Ammon's horn (tissue), 1 donor: ENCODE results near the gene GPLD1.
"Not testable (repeated sequence)": the region's sequence is repeated elsewhere in the genome, so short reads cannot be mapped to it uniquely, and the experiment has no call there.

ENCODE experiments used
- DNase-seq: peaks from one replicate; pipeline ENCODE4 v3.0.0-alpha.2; 2016; ENCODE audit warnings: low spot score

Gene GPLD1, protein sequence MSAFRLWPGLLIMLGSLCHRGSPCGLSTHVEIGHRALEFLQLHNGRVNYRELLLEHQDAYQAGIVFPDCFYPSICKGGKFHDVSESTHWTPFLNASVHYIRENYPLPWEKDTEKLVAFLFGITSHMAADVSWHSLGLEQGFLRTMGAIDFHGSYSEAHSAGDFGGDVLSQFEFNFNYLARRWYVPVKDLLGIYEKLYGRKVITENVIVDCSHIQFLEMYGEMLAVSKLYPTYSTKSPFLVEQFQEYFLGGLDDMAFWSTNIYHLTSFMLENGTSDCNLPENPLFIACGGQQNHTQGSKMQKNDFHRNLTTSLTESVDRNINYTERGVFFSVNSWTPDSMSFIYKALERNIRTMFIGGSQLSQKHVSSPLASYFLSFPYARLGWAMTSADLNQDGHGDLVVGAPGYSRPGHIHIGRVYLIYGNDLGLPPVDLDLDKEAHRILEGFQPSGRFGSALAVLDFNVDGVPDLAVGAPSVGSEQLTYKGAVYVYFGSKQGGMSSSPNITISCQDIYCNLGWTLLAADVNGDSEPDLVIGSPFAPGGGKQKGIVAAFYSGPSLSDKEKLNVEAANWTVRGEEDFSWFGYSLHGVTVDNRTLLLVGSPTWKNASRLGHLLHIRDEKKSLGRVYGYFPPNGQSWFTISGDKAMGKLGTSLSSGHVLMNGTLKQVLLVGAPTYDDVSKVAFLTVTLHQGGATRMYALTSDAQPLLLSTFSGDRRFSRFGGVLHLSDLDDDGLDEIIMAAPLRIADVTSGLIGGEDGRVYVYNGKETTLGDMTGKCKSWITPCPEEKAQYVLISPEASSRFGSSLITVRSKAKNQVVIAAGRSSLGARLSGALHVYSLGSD

DNA sequence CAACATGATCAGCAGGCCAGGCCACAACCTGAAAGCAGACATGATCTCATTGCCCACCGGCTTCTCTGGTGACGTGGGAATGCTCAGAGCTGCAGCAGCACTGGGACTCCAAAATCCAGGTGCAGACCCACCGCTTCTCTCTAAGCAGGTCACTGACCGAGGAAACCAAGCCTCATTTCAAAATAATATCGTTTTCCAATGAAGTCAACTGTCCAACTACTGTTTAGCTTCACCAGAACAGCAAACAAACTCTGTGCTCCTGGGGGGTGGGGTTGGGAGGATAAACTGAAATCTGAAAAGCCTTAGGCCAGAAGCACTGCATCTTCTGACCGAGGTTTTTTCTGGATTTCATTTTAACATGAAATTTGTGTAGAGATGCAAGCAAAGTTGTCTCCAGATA lies at the start of gene GPLD1:
Gene GPLD1 (minus strand): TSS at position 109 of the 400 bp plus-strand sequence. CDS start 67 bp downstream, at position 42.
- no peak for DNase-seq

- no peak for DNase-seq
Measured at GRCh38 chr6:24537771-24538385, 48.5 kb upstream of the GPLD1 start.

DNA sequence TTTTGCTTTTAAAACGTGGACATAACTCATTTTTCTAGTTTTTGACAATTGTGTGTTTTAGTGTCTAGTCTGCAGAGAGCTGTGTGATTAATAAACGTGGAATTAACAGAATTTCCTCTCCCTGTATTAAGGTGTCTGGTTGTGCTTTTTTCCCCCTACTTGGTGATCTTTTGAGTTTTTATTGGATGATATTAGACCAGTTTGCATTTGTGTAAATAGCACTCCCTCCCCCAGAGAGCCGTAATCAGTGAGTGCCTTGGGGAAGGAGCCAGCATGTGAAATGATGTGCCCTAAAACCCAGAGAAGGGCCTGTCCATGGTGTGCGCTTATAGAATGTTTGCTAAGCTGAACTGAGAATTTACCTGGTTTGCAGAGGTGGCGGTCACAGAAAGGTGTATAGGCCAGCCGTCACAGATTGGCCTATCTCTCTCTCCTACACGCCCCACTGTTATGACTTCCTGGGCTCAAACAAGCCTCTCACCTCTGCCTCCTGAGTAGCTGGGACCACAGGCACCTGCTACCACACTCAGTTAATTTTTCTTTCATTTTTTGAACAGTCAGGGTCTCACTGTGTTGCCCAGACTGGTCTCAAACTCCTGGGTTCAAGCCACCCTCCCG lies 47.8 kb upstream of the GPLD1 start:
- no peak for DNase-seq

DNA sequence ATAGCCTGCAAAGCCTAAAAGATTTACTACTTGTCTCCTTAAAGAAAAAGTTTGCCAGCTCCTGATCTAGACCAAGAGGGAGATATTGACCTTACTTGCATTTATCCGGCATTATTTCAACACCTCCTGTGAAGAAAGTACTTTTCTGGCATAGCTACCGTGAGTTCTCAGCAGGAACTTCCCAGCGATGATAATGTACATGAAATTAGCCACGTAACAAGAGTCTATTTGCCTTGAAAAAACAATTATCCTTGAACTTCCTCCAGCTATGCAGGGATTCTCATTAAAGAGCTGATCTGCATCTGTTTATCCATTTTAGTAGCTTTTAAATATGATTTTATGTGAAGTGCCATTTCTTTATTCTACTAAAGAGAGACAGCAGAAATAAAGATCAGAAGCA lies 47.1 kb upstream of the GPLD1 start:
- DNase-seq: no peak

GRCh38 chr6:24535210-24535609 lies 45.8 kb upstream of the GPLD1 start:
- DNase-seq: no peak

DNA sequence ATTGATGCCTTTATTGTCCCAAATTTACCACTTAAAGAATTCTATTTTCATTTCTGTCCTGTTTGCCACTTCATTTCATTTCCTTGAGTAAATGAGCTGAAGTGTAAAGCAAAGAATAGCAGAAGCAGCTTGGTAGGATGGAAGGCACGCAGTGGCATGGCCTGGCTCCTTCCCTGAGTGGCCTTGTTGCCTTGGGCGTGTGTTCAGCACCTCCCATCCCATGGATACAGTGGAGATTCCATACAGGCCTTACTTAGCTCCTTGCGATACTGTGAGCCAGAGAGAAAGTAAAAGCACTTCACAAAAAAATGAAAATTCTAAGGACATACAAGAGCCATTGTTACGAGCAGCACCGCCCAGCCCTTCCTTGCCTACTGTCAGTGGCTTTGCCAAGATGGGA lies 45.0 kb upstream of the GPLD1 start:
- DNase-seq: no peak

DNA sequence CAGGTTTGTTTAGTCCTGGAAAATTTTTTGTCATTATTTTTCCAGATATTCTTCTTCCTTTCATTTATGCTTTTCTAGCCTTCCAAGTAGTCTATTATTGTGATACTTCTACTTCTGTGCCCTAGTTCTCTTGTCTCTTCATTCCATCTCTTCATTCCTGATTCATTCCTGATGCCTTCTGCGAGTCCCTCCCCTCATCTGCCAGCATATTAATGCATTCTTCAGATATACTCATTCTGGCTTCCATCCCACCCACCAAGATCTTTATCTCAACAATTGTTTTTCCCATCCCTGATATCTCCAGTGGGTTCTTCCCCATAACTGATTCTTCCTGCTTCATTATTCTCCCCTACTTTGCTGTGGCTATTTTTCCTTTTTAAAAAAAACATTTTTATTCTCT lies 40.6 kb upstream of the GPLD1 start:
- DNase-seq: no peak

GRCh38 chr6:24524805-24525204 lies 35.4 kb upstream of the GPLD1 start:
- peak; percentile 42 for DNase-seq

DNA sequence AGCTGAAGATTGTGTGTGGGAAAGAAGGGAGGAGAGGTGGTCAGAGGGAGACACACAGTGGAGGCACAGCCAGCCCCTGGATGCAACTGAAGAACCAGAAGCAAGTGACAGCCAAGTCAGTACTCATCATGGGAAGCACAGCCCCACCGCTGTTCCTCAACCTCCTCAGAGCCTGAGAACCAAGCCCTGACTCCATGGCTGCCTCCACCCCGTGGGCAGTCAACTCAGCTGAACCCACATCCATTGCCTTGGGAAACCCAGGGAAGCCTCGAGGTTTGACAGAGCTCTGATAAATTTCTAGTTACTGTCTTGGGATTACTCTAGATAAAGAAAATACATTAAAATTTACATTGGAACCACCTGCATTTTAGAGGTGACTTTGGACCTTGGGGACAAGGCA lies 35.0 kb upstream of the GPLD1 start:
- no peak for DNase-seq

- DNase-seq: peak; percentile 12
Measured at GRCh38 chr6:24522228-24523176, 33.1 kb upstream of the GPLD1 start.

GRCh38 chr6:24520929-24521546 lies 31.7 kb upstream of the GPLD1 start:
- DNase-seq: no peak

DNA sequence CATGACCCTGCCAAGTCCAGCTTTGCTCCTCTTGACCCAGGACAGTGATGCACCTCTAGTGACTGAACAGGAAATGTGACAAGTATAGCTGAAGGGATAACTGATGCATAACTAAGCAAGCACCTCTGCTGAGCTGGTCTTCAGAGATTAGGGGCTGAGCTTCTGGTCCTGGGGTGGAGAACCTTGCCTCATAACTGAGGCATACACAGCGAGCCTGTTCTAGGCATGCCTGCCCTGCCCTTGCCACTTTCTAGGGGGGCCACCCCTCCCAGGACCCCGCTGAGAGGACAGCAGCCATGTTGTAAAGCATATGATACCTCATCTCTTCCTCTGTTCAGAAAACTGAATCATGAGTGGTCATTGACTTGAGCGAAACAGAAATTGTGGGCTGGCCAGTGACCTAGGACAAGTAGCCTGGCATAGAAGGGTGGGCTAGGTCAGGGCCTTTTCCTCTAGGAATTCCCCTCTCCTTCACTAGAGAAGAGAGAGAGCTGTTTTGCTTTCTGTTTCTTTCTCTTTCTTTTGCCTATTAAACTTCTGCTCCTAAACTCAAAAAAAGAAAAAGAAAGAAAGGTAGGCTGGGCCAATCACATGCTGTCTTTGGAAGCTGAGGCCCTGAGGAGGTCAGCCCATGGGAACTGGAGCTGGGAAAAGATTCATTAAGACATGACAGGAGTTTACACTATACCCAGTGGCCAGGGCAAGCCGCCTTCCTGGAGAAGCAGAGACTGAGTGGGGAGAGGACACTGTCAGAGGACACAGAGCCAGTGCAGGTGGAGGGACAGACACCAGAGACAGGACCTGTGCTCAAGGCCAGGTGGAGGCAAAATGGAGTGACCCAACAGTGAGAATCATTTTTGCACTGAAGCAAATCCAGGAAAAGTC lies 28.5 kb upstream of the GPLD1 start:
- DNase-seq: no peak

DNA sequence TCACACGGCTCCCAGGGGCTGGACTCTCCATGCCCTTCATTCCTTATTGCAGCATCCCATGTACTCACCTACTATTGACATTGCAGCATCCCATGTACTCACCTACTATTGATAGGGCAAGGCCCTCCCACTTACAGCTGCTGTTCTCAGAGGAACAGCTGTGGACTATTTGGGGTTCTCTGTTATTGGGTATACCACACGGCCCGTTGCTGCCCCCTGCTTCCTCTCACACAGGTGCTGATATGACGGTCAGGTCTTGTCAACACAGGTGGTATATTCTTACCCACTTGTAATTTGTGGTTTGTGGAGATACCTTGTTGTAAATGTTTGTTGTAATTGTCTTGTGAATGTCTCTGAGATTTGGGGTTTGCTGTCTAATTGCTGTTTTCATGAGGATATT lies 24.2 kb upstream of the GPLD1 start:
- no peak for DNase-seq

DNA sequence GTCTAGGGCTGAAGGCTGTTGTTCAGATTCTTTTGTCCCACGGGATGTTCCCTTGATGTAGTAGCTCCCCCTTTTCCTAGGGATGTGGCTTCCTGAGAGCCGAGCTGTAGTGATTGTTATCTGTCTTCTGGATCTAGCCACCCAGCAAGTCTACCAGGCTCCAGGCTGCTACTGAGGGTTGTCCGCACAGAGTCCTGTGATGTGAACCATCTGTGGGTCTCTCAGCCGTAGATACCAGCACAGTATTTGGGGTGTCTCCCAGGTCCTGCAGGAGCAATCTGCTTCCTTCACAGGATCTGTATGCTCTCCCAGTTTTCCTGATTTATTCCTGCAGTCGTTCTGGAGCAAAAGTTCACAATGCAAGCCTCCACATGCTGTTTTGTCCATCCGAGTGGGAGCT lies 22.6 kb upstream of the GPLD1 start:
- DNase-seq: not testable (repeated sequence)

DNA sequence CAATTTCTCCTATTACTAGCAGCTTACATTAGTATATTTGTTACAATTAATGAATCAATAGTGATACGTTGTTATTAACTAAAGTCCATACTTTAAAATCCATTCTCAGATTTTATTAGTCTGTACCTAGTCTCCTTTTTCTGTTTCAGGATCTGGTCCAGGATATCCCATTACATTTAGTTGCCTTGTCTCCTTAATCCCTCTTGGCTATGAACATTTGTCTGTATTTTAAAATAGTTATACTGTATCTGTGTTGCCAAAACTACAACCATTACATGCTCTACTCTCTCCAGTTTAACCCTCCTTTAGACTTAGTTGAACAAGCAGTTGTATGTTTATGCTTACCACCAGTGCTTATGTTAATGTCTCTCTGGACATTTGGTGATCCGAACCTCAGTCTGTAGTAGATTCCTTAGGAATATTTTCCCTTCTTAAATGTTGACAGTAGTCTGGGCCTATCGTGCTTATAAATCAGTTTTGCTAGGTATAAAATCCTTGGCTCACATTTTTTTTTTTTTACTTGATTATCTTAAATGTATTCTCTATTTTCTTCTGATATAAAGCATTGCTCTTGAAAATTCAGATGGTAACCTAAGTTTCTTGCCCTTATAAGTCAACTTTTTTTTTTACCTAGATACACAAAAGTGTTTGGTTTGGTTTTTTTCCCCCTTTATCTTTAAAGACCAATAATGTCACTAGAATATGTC lies 17.6 kb upstream of the GPLD1 start:
- no peak for DNase-seq

- no peak for DNase-seq
Measured at GRCh38 chr6:24504649-24505586, 15.5 kb upstream of the GPLD1 start.

- DNase-seq: no peak
Measured at GRCh38 chr6:24504287-24504648, 14.9 kb upstream of the GPLD1 start.

DNA sequence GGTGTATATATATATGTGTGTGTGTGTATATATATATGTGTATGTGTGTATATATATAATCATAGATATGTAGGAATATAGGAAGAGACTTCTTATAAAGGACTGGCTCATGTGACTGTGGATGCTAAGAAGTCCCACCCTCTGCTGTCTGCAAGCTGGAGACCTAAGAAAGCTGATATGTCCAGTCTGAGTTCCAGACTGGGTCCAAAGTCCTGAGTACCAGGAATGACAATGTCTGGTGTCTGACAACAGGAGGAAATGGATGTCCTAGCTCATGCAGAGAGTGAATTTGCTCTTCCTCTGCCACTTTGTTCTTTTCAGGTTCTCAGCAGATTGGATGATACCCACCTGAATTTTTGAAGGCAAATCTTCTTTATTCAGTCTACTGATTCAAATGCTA lies 12.5 kb upstream of the GPLD1 start:
- DNase-seq: no peak
